Mesendoderm (in vitro differentiated cells): ENCODE results near the gene KCNA1.

Source experiments
- DNase-seq: peaks from one replicate; pipeline ENCODE4 v3.0.0; 2013
- H2AK5ac ChIP-seq: 2 replicates; pipeline ENCODE4 v1.6.1; 2013; ENCODE audit warnings: low read length, inconsistent platforms
- H2BK120ac ChIP-seq: 2 replicates; pipeline ENCODE4 v1.6.1; 2013; ENCODE audit warnings: low read depth, mild to moderate bottlenecking, low read length, moderate library complexity, mixed read lengths
- H2BK15ac ChIP-seq: replicated peaks from 2 replicates; pipeline ENCODE4 v1.6.1; 2013; ENCODE audit warnings: low read depth, mild to moderate bottlenecking, moderate library complexity
- H2BK5ac ChIP-seq: 2 replicates; pipeline ENCODE4 v1.6.1; 2013; ENCODE audit warnings: low read length, inconsistent platforms
- H3K18ac ChIP-seq: 2 replicates; pipeline ENCODE4 v1.6.1; 2013; ENCODE audit warnings: mild to moderate bottlenecking, low read length, mixed read lengths
- H3K23ac ChIP-seq: one replicate; pipeline ENCODE4 v1.6.1; 2013; ENCODE audit warnings: low read length
- H3K27ac ChIP-seq: 2 replicates; pipeline ENCODE4 v1.5.1; 2013; ENCODE audit warnings: low read depth, mild to moderate bottlenecking, inconsistent platforms, low read length, moderate library complexity
- H3K27me3 ChIP-seq: 2 replicates; pipeline ENCODE4 v1.6.1; 2013; ENCODE audit warnings: low read length, control low read depth, mild to moderate bottlenecking, inconsistent platforms; ENCODE audit not compliant: insufficient read depth, poor library complexity
- H3K36me3 ChIP-seq: 2 replicates; pipeline ENCODE4 v1.6.1; 2013; ENCODE audit warnings: low read length, inconsistent platforms; ENCODE audit not compliant: control insufficient read depth, insufficient read depth
- H3K4ac ChIP-seq: one replicate; pipeline ENCODE4 v1.6.1; 2013; ENCODE audit warnings: low read depth, mild to moderate bottlenecking, low read length, moderate library complexity
- H3K4me1 ChIP-seq: 2 replicates; pipeline ENCODE4 v1.6.1; 2013; ENCODE audit warnings: low read depth, low read length, inconsistent platforms; ENCODE audit not compliant: control insufficient read depth
- H3K4me2 ChIP-seq: 2 replicates; pipeline ENCODE4 v1.6.1; 2013; ENCODE audit warnings: low read length
- H3K4me3 ChIP-seq: 2 replicates; pipeline ENCODE4 v1.5.1; 2013; ENCODE audit warnings: mild to moderate bottlenecking, low read length
- H3K56ac ChIP-seq: one replicate; pipeline ENCODE4 v1.6.1; 2013; ENCODE audit warnings: low read length
- H3K79me1 ChIP-seq: 2 replicates; pipeline ENCODE4 v1.6.1; 2013; ENCODE audit warnings: low read length, inconsistent platforms
- H3K79me2 ChIP-seq: 2 replicates; pipeline ENCODE4 v1.6.1; 2013; ENCODE audit warnings: mild to moderate bottlenecking, low read length; ENCODE audit not compliant: control insufficient read depth, insufficient read depth
- H3K9ac ChIP-seq: 2 replicates; pipeline ENCODE4 v1.6.1; 2013; ENCODE audit warnings: low read length, inconsistent platforms
- H4K5ac ChIP-seq: one replicate; pipeline ENCODE4 v1.6.1; 2013; ENCODE audit warnings: low read length
- H4K8ac ChIP-seq: one replicate; pipeline ENCODE4 v1.6.1; 2013; ENCODE audit warnings: low read depth, mild to moderate bottlenecking, control low read depth, low read length, moderate library complexity
- WGBS: extraction: QIAGEN DNeasy Blood & Tissue Kit; methylation state at CpG from one replicate; pipeline ENCODE4 v1.1.7; 2013; ENCODE audit warnings: low lambda C conversion rate, missing lambda C conversion rate; ENCODE audit not compliant: insufficient coverage; ENCODE audit errors: extremely low coverage; 5-methylcytosine and 5-hydroxymethylcytosine counted together

The KCNA1 gene

DNA sequence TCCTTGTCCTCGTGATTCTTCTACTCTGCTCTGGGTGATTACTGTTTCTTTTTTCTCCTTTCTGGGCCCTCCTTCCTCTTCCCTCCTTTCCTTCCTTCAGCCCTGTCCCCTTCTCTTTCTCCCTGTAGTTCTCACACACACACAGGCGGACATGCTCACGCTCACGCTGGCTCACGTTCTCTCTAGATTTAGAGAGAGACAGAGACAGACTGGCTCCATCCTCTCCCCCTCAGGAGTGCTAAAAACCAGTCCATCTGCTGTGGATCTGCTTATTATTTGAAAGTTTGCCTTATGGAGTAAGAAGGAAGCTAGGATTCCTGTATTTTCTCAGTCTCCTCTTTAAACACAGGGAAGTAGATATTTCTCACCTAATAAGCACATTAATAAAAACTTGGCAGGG lies 48.1 kb downstream of the KCNA1 start:
- H3K27ac ChIP-seq, result no peak overlapping the region
- H3K27me3 ChIP-seq, result no peaks in the 10 kb centered on the region
- no peak overlapping the region for H3K23ac ChIP-seq
- no peak for DNase-seq
- H2AK5ac ChIP-seq, result no peak overlapping the region
- WGBS, result no CpG with 5 or more reads among the region's 5 CpGs
- H3K79me2 ChIP-seq, result no peaks in the 10 kb centered on the region
- H3K36me3 ChIP-seq, result no peaks in the 10 kb centered on the region
- H4K5ac ChIP-seq, result no peak overlapping the region
- no peak overlapping the region for H2BK5ac ChIP-seq
- H3K4ac ChIP-seq, result no peak overlapping the region
- H3K9ac ChIP-seq, result no peak overlapping the region
- H3K4me2 ChIP-seq, result no peak overlapping the region
- no peak overlapping the region for H3K4me3 ChIP-seq
- H4K8ac ChIP-seq, result no peak overlapping the region
- H2BK120ac ChIP-seq, result no peak overlapping the region
- no peak overlapping the region for H2BK15ac ChIP-seq
- peaks cover 2% of the 10 kb centered on the region for H3K4me1 ChIP-seq
- H3K79me1 ChIP-seq, result no peaks in the 10 kb centered on the region
- H3K18ac ChIP-seq, result no peak overlapping the region
- H3K56ac ChIP-seq, result no peak overlapping the region

DNA sequence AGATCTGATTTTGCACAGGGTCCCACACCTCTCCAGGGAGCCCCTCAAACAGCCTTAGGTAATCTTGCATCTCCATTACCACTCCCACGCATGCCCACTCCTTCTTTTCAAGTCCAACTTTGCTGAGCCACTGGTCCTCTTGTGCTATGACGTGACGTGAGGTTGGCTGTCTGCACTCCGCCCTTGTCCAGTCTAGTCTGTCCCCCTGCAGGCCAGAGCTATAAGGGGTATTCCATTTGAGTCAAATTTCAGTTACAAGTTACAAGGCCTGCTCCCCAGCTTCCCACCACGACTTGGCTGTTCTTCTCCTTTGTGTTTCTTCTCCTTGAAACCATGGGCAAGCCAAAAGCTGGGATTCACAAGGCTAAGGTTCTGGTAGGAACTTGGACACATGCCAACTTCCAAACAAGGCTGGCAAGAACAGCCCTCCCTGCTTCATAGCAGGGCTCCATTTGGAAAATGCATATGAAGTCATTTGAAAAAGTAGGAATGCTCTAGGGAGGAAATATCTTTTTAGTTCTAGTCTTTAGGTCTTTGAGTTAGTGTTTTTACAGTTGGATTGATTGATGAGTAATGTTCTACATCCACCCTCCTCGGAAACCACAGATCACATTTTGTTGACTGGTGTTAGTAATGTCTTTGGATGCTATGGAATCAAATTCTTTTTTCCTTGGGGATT lies 49.1 kb downstream of the KCNA1 start:
- Histone ChIP-seq H3K56ac (no peak overlapping the region), H3K23ac (no peak overlapping the region), H3K4ac (no peak overlapping the region), H2AK5ac (no peak overlapping the region), H3K4me2 (no peak overlapping the region), H4K5ac (no peak overlapping the region), H3K9ac (no peak overlapping the region), H2BK5ac (no peak overlapping the region), H3K4me3 (no peak overlapping the region), H4K8ac (no peak overlapping the region), H2BK15ac (no peak overlapping the region), H3K36me3 (no peaks in the 10 kb centered on the region), H3K18ac (no peak overlapping the region), H3K79me2 (no peaks in the 10 kb centered on the region), H3K27ac (no peak overlapping the region), H3K79me1 (no peaks in the 10 kb centered on the region), H2BK120ac (no peak overlapping the region), H3K4me1 (peaks cover 2% of the 10 kb centered on the region), H3K27me3 (no peaks in the 10 kb centered on the region)
- no peak for DNase-seq
- WGBS, result no CpG with 5 or more reads among the region's 6 CpGs

DNA sequence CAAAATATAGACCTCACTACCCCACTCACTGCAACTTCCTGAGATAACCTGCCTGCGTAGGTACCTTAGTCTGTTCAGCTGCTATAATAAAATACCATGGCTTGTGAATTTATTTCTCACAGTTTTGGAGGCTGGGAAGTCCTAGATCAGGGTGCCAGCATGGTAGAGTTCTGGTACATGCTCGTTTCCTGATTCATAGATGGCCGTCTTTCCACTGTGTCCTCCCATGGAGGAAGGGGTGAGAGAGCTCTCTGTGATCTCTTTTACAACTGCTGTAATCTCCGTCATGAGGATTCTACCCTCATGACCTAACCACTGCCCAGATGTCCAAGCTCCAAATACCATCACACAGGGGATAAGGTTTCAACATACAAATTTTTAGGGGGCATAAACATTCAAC lies 49.7 kb downstream of the KCNA1 start:
- WGBS, result no CpG with 5 or more reads among the region's 4 CpGs
- Histone ChIP-seq H3K27me3 (no peaks in the 10 kb centered on the region), H3K4me3 (no peak overlapping the region), H4K8ac (no peak overlapping the region), H3K4me2 (no peak overlapping the region), H2BK5ac (no peak overlapping the region), H3K27ac (no peak overlapping the region), H2BK120ac (no peak overlapping the region), H3K56ac (no peak overlapping the region), H3K23ac (no peak overlapping the region), H3K79me2 (no peaks in the 10 kb centered on the region), H2BK15ac (no peak overlapping the region), H3K18ac (no peak overlapping the region), H3K36me3 (no peaks in the 10 kb centered on the region), H3K4ac (no peak overlapping the region), H3K9ac (no peak overlapping the region), H4K5ac (no peak overlapping the region), H2AK5ac (no peak overlapping the region), H3K79me1 (no peaks in the 10 kb centered on the region), H3K4me1 (peaks cover 2% of the 10 kb centered on the region)
- no peak for DNase-seq

- Histone ChIP-seq H3K27ac (no peak overlapping the region), H3K79me1 (no peaks in the 10 kb centered on the region), H3K4ac (no peak overlapping the region), H2BK120ac (no peak overlapping the region), H3K79me2 (no peaks in the 10 kb centered on the region), H2BK15ac (no peak overlapping the region), H3K4me3 (no peak overlapping the region), H2AK5ac (no peak overlapping the region), H3K23ac (no peak overlapping the region), H3K4me1 (peaks cover 2% of the 10 kb centered on the region), H4K8ac (no peak overlapping the region), H2BK5ac (no peak overlapping the region), H3K4me2 (no peak overlapping the region), H3K56ac (no peak overlapping the region), H3K18ac (no peak overlapping the region), H3K9ac (no peak overlapping the region), H4K5ac (no peak overlapping the region), H3K27me3 (no peaks in the 10 kb centered on the region), H3K36me3 (no peaks in the 10 kb centered on the region)
- no CpG with 5 or more reads among the region's 13 CpGs for WGBS
- DNase-seq, result no peak
Observed at GRCh38 chr12:4960030-4960429, 50.3 kb downstream of the KCNA1 start.

- no peaks in the 10 kb centered on the region for H3K36me3 ChIP-seq
- H3K18ac ChIP-seq, result no peak overlapping the region
- H3K56ac ChIP-seq, result no peak overlapping the region
- no peak overlapping the region for H4K8ac ChIP-seq
- H3K79me1 ChIP-seq, result no peaks in the 10 kb centered on the region
- no CpG with 5 or more reads among the region's 6 CpGs for WGBS
- H3K4me3 ChIP-seq, result no peak overlapping the region
- no peak overlapping the region for H4K5ac ChIP-seq
- no peak overlapping the region for H2BK120ac ChIP-seq
- DNase-seq, result no peak
- H2AK5ac ChIP-seq, result no peak overlapping the region
- H3K4me1 ChIP-seq, result peaks cover 2% of the 10 kb centered on the region
- H3K79me2 ChIP-seq, result no peaks in the 10 kb centered on the region
- no peaks in the 10 kb centered on the region for H3K27me3 ChIP-seq
- no peak overlapping the region for H3K4me2 ChIP-seq
- H2BK5ac ChIP-seq, result no peak overlapping the region
- H3K27ac ChIP-seq, result no peak overlapping the region
- H2BK15ac ChIP-seq, result no peak overlapping the region
- H3K9ac ChIP-seq, result no peak overlapping the region
- no peak overlapping the region for H3K4ac ChIP-seq
- no peak overlapping the region for H3K23ac ChIP-seq
Observed at GRCh38 chr12:4960547-4960946, 50.8 kb downstream of the KCNA1 start.

DNA sequence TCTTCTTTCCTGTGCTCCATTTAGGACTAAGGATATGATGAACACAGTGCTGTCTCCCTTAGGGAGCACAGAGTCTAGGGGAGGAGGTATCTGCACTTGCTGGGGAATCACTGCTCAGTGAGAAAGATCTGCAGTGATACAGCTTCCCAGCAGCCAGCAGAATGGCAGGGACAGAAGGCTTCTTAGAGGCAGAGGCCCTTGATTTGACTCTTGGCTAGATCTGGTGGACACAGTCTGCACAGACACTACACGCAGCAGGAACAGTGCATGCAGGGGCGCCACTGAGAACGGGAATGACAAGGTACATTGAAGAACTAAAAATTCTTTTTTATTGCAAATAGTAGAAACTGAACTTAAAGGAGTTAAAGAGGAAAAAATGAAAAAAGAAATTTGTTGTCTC lies 51.6 kb downstream of the KCNA1 start:
- DNase-seq, result no peak
- H3K27me3 ChIP-seq, result no peaks in the 10 kb centered on the region
- H2BK5ac ChIP-seq, result no peak overlapping the region
- no peak overlapping the region for H3K9ac ChIP-seq
- H2AK5ac ChIP-seq, result no peak overlapping the region
- no peaks in the 10 kb centered on the region for H3K79me1 ChIP-seq
- no peak overlapping the region for H3K56ac ChIP-seq
- H3K4ac ChIP-seq, result no peak overlapping the region
- no peak overlapping the region for H2BK15ac ChIP-seq
- WGBS, result no CpG with 5 or more reads among the region's 3 CpGs
- H3K18ac ChIP-seq, result no peak overlapping the region
- no peak overlapping the region for H4K8ac ChIP-seq
- H3K4me2 ChIP-seq, result no peak overlapping the region
- no peak overlapping the region for H3K27ac ChIP-seq
- H2BK120ac ChIP-seq, result no peak overlapping the region
- no peak overlapping the region for H4K5ac ChIP-seq
- no peaks in the 10 kb centered on the region for H3K36me3 ChIP-seq
- H3K4me1 ChIP-seq, result peaks cover 2% of the 10 kb centered on the region
- no peaks in the 10 kb centered on the region for H3K79me2 ChIP-seq
- H3K4me3 ChIP-seq, result no peak overlapping the region
- H3K23ac ChIP-seq, result no peak overlapping the region
